CD4-positive, alpha-beta memory T cell (primary cell): ENCODE measurements around the gene SRMS. TPM values are rescaled to one million over a fixed set of nuclear protein-coding genes. Genes with fewer than 3 reads are reported as not detected.
A peak's percentile ranks its signal among the peaks of the same experiment; 100 is the strongest.

Source experiments
- CTCF ChIA-PET: fragments of 350-600 bp; sonication (Branson Sonifier 250); formaldehyde crosslinking; loops from one replicate; lab custom pipeline; 2021; ENCODE audit warnings: inconsistent platforms; ENCODE audit not compliant: partially characterized antibody; lab: Charles Lee
- POLR2A ChIA-PET: fragments of 350-600 bp; sonication (Branson Sonifier 250); formaldehyde crosslinking; loops from one replicate; lab custom pipeline; 2021; ENCODE audit not compliant: partially characterized antibody; lab: Charles Lee
- DNase-seq, 5 donors: peaks; one replicate each; pipeline versions ENCODE4 v3.0.0 to v3.0.0-alpha.2; 2020 to 2022; ENCODE audit warnings: mixed read lengths in 1 of 5
- H3K27ac ChIP-seq: one replicate; pipeline ENCODE4 v1.7.0; 2013; ENCODE audit warnings: low read depth, low read length
- H3K27me3 ChIP-seq: 2 replicates; pipeline ENCODE4 v1.7.0; 2013; ENCODE audit warnings: mild to moderate bottlenecking, low read length, moderate library complexity; ENCODE audit not compliant: insufficient read depth
- H3K36me3 ChIP-seq: 2 replicates; pipeline ENCODE4 v1.7.0; 2013; ENCODE audit warnings: mild to moderate bottlenecking, low read length, moderate library complexity; ENCODE audit not compliant: insufficient read depth
- H3K4me1 ChIP-seq: 2 replicates; pipeline ENCODE4 v1.7.0; 2013; ENCODE audit warnings: mild to moderate bottlenecking, low read length, moderate library complexity; ENCODE audit not compliant: insufficient read depth
- H3K4me3 ChIP-seq, 2 donors: one replicate each; pipeline ENCODE4 v1.7.0; 2013; ENCODE audit warnings: low read length in 2 of 2, mild to moderate bottlenecking in 1 of 2
- H3K9me3 ChIP-seq, 2 donors: one replicate each; pipeline ENCODE4 v1.7.0; 2013; ENCODE audit warnings: low read length in 2 of 2, control low read depth in 1 of 2; ENCODE audit not compliant: control insufficient read depth in 1 of 2
- H3K27ac Mint-ChIP-seq, 7 donors: one replicate each; pipeline ENCODE4 v1.8.0; 2020 to 2021; ENCODE audit warnings: mixed read lengths in 7 of 7, mild to moderate bottlenecking in 6 of 7, inconsistent platforms in 3 of 7, moderate library complexity in 3 of 7
- H3K27me3 Mint-ChIP-seq, 2 donors: one replicate each; pipeline ENCODE4 v1.8.0; 2020 to 2021; ENCODE audit warnings: mixed read lengths in 2 of 2
- H3K36me3 Mint-ChIP-seq, 2 donors: one replicate each; pipeline ENCODE4 v1.8.0; 2020 to 2021; ENCODE audit warnings: mixed read lengths in 2 of 2, inconsistent platforms in 1 of 2, mild to moderate bottlenecking in 1 of 2
- H3K4me1 Mint-ChIP-seq, 4 donors: one replicate each; pipeline ENCODE4 v1.8.0; 2020 to 2021; ENCODE audit warnings: mixed read lengths in 4 of 4, mild to moderate bottlenecking in 1 of 4
- H3K4me3 Mint-ChIP-seq, 8 donors: one replicate each; pipeline ENCODE4 v1.8.0; 2020 to 2021; ENCODE audit warnings: mixed read lengths in 8 of 8, mild to moderate bottlenecking in 7 of 8, moderate library complexity in 6 of 8, inconsistent platforms in 3 of 8
- H3K9me3 Mint-ChIP-seq, 8 donors: one replicate each; pipeline ENCODE4 v1.8.0; 2020 to 2021; ENCODE audit warnings: mixed read lengths in 8 of 8, mild to moderate bottlenecking in 5 of 8, inconsistent platforms in 3 of 8, moderate library complexity in 1 of 8
- intact Hi-C: fragments of 100-400 bp; cut with micrococcal nuclease; formaldehyde crosslinking; loops from one replicate; pipeline ENCODE4 v1.15.1; 2023
- polyA plus RNA-seq, 2 donors: library from polyadenylated mRNA; unstranded; fragments of 300-500 nt; fragmentation: Illumina TruSeq; gene quantifications; one replicate each; pipeline ENCODE4 v1.2.3, GENCODE V29; 2021
- total RNA-seq, 2 experiments: library from RNA; stranded (reverse); gene quantifications; one replicate each; pipeline ENCODE4 v1.2.3, GENCODE V29; 2021

SRMS gene
- total and polyA plus RNA-seq, 4 experiments from 2014 or later: not detected

DNA sequence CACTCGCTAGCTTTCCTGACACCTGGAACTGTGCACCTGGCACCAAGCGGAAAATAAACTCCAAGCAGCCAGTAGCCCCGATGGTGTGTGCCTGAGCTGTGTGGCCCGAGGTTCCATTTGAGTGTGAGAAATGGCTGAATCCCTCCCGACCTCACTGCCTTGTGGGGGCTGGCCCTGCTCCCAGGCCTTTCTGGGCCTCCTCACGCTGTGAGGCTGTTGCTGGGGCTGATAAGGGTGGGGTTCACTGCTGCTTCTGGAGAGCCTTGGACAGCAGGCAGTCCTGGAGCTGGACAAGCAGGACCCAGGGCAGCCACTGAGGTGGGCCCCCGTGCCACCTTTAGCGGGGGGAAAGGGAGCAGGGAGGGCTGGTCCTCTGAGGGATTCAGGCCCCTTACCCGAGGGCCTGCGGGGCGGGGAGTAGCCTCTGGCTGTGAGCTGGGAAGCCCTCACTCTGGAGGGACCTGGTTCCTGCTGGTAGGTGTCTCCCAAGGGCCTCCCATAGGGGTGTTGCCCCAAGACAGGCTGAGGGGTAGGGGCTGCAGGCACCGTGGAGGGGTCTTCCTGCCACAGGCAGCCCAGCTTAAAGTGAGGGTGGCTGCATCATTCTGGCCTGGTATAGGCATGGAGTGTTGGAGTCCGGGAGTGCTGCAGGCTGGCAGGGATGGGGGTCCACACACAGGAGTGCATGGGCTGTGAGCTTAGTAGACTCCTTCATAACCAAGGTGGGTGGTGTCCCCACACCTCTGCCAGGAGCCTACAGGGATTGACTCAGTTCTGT is 25.3 kb downstream of the SRMS start:
- Histone ChIP-seq H3K36me3 (peaks cover 13% of the 10 kb centered on the region), H3K4me1 (peaks cover 23% of the 10 kb centered on the region), H3K9me3 (peaks cover 0 to 3% of the 10 kb centered on the region in 2 donors), H3K27ac (no peak overlapping the region), H3K4me3 (no peak overlapping the region), H3K27me3 (no peaks in the 10 kb centered on the region)
- ChIA-PET POLR2A (interaction anchor here (1.1 to 6.9 kb wide), 6 partner anchors 15 to 557 kb away, joined by 4 to 84 read pairs (median 6); partner anchors contain the start of genes OPRL1, PTK6, RGS19 and TPD52L2), CTCF (interaction anchor here (2.4 to 5.1 kb wide), 2 partner anchors 16 to 26 kb away, joined by 8 to 21 read pairs; partner anchors contain the start of gene PTK6)
- H3K4me3 Mint-ChIP-seq: peak overlapping the region; percentile 56 to 70 (median 64)
- no peaks in the 10 kb centered on the region for H3K27me3 Mint-ChIP-seq
- intact Hi-C loops: no loop called here
- DNase-seq: no peak
- peak overlapping the region in 4 of 7 donors; percentile 27 to 81 (median 54) for H3K27ac Mint-ChIP-seq
- peaks cover 9% of the 10 kb centered on the region in 2 donors for H3K36me3 Mint-ChIP-seq
- H3K4me1 Mint-ChIP-seq: peaks cover 6 to 28% (median 11%) of the 10 kb centered on the region in 4 donors
- peaks cover 0 to 6% (median 0%) of the 10 kb centered on the region in 8 donors for H3K9me3 Mint-ChIP-seq

DNA sequence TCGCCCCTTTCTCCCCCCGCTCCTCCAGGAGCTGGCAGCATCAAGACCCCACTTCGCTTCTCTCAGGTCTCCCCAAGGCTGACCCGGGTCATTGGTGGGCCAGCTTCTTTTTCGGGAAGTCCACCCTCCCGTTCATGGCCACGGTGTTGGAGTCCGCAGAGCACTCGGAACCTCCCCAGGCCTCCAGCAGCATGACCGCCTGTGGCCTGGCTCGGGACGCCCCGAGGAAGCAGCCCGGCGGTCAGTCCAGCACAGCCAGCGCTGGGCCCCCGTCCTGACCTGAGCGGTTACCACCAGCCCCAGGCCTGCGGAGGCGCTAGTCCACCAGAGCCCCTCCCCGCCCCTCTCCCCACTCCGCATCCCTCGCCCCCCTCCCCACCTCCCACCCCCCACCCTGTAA is 25.9 kb downstream of the SRMS start:
- DNase-seq: no peak
- peak overlapping the region; percentile 8 to 84 (median 72) for H3K4me3 Mint-ChIP-seq
- peaks cover 13% of the 10 kb centered on the region for H3K36me3 ChIP-seq
- peaks cover 6 to 28% (median 11%) of the 10 kb centered on the region in 4 donors for H3K4me1 Mint-ChIP-seq
- peaks cover 23% of the 10 kb centered on the region for H3K4me1 ChIP-seq
- H3K27me3 ChIP-seq: no peaks in the 10 kb centered on the region
- POLR2A ChIA-PET: interaction anchor here (0.6 to 6.9 kb wide), 26 partner anchors 10 to 558 kb away, joined by 3 to 84 read pairs (median 7); partner anchors contain the start of genes ARFRP1, GMEB2, HELZ2 and LIME1
- H3K9me3 ChIP-seq: peaks cover 0 to 3% of the 10 kb centered on the region in 2 donors
- H3K36me3 Mint-ChIP-seq: peaks cover 9% of the 10 kb centered on the region in 2 donors
- H3K27me3 Mint-ChIP-seq: no peaks in the 10 kb centered on the region
- peak overlapping the region in 5 of 7 donors; percentile 55 to 79 (median 74) for H3K27ac Mint-ChIP-seq
- peaks cover 0 to 6% (median 0%) of the 10 kb centered on the region in 8 donors for H3K9me3 Mint-ChIP-seq
- H3K27ac ChIP-seq: peak overlapping the region; percentile 74
- intact Hi-C loops: no loop called here
- CTCF ChIA-PET: interaction anchor here (1.3 to 5.1 kb wide), 2 partner anchors 19 to 25 kb away, joined by 3 to 21 read pairs; no protein-coding TSS in a partner anchor
- peak overlapping the region; percentile 77 to 84 for H3K4me3 ChIP-seq

DNA sequence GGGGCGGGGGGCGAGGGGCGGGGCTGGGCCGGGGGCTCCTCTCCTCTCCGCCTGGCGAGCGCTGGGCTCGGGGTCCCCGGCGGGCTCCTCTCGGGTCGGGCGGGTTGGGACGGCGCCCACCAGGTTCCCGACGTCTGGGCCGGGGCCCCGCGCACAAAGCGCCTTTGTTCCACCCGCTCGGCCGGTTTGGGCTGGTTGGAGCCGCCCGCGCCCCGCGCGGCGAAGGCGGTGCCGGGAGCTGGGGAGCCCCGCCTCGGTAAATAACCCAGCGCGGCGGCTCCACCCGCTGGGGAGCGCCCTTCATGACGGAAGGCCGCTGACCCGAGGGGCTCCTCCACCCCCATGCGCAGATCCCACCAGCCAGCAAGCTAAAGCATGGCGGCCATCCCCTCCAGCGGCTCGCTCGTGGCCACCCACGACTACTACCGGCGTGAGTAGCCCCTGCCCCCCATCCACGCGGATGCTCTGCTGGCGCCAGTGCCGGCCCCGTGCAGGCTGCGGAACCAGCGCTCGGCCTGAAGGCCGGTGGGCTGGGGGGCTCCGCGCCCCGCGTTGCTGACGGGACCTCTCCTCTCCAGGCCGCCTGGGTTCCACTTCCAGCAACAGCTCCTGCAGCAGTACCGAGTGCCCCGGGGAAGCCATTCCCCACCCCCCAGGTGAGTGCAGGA is 26.5 kb downstream of the SRMS start:
- intact Hi-C loops: loop anchor here (1.0 kb wide), 4 partner anchors 17 to 344 kb away; partner anchors contain the start of gene TPD52L2
- Mint-ChIP-seq H3K4me1 (peaks cover 6 to 28% (median 11%) of the 10 kb centered on the region in 4 donors), H3K36me3 (peaks cover 9% of the 10 kb centered on the region in 2 donors)

DNA sequence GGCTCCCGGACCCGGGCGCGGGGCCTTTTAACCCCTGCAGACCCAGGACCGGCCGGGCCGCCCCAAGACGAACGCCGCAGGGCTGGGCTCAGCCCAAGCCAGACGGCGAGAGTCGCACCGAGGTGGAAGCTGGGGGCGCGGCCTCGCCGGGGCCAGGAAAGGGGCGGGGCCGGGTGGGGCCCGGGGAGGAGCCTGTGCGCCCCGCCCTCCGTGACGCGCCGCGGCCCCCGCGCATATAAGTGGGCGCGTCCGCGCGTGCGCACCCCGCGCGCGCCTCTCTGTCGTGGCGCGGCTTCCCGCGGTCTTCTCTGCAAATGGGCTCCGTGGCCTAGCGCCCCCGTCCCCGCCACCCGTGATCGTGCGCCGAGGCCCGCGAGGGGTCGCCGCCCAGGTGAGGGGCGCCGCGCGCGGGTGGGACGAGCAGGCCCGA is 27.0 kb downstream of the SRMS start, which contains the start of gene PPDPF:
Gene PPDPF, plus strand, starts transcription at position 262 of the 430 bp plus-strand sequence. CDS start 544 bp downstream, outside the sequence.
- Histone ChIP-seq H3K36me3 (peaks cover 13% of the 10 kb centered on the region), H3K4me3 (peak within 1 kb of the TSS; percentile 77 to 84), H3K27me3 (no peaks in the 10 kb centered on the region), H3K4me1 (peaks cover 23% of the 10 kb centered on the region), H3K9me3 (peaks cover 0 to 3% of the 10 kb centered on the region in 2 donors), H3K27ac (peak within 1 kb of the TSS; percentile 74)
- H3K36me3 Mint-ChIP-seq: peaks cover 9% of the 10 kb centered on the region in 2 donors
- DNase-seq: peak; percentile 80 to 89 (median 83)
- H3K27me3 Mint-ChIP-seq: no peaks in the 10 kb centered on the region
- POLR2A ChIA-PET: interaction anchor here (0.9 to 6.9 kb wide), 28 partner anchors 8 to 559 kb away, joined by 3 to 84 read pairs (median 6); partner anchors contain the start of genes GMEB2, HELZ2, LIME1 and OPRL1
- H3K27ac Mint-ChIP-seq: peak within 1 kb of the TSS; percentile 57 to 82 (median 74)
- intact Hi-C loops: loop anchor here (1.0 kb wide), 4 partner anchors 18 to 345 kb away; partner anchors contain the start of gene TPD52L2
- H3K9me3 Mint-ChIP-seq: peaks cover 0 to 7% (median 0%) of the 10 kb centered on the region in 8 donors
- peaks cover 6 to 28% (median 11%) of the 10 kb centered on the region in 4 donors for H3K4me1 Mint-ChIP-seq
- CTCF ChIA-PET: interaction anchor here (0.6 to 5.1 kb wide), 3 partner anchors 18 to 459 kb away, joined by 3 to 21 read pairs (median 3); partner anchors contain the start of gene SAMD10
- peak within 1 kb of the TSS; percentile 80 to 84 (median 82) for H3K4me3 Mint-ChIP-seq

More for the DNA sequence above, 26.5 kb downstream of the SRMS start:
- Mint-ChIP-seq H3K27me3 (no peaks in the 10 kb centered on the region), H3K4me3 (peak overlapping the region; percentile 70 to 84 (median 75)), H3K9me3 (peaks cover 0 to 6% (median 0%) of the 10 kb centered on the region in 8 donors), H3K27ac (peak overlapping the region in 5 of 7 donors; percentile 55 to 79 (median 74))
- peaks cover 0 to 3% of the 10 kb centered on the region in 2 donors for H3K9me3 ChIP-seq
- no peaks in the 10 kb centered on the region for H3K27me3 ChIP-seq
- H3K4me3 ChIP-seq: peak overlapping the region; percentile 77 to 84
- peak in 4 of 5 donors; percentile 72 to 77 (median 74) for DNase-seq
- ChIA-PET POLR2A (interaction anchor here (0.6 to 6.9 kb wide), 30 partner anchors 8 to 558 kb away, joined by 3 to 84 read pairs (median 6); partner anchors contain the start of genes ARFRP1, GMEB2, HELZ2 and LIME1), CTCF (interaction anchor here (0.6 to 5.1 kb wide), 3 partner anchors 19 to 459 kb away, joined by 3 to 21 read pairs (median 3); partner anchors contain the start of gene SAMD10)
- peaks cover 23% of the 10 kb centered on the region for H3K4me1 ChIP-seq
- peak overlapping the region; percentile 74 for H3K27ac ChIP-seq
- H3K36me3 ChIP-seq: peaks cover 13% of the 10 kb centered on the region

DNA sequence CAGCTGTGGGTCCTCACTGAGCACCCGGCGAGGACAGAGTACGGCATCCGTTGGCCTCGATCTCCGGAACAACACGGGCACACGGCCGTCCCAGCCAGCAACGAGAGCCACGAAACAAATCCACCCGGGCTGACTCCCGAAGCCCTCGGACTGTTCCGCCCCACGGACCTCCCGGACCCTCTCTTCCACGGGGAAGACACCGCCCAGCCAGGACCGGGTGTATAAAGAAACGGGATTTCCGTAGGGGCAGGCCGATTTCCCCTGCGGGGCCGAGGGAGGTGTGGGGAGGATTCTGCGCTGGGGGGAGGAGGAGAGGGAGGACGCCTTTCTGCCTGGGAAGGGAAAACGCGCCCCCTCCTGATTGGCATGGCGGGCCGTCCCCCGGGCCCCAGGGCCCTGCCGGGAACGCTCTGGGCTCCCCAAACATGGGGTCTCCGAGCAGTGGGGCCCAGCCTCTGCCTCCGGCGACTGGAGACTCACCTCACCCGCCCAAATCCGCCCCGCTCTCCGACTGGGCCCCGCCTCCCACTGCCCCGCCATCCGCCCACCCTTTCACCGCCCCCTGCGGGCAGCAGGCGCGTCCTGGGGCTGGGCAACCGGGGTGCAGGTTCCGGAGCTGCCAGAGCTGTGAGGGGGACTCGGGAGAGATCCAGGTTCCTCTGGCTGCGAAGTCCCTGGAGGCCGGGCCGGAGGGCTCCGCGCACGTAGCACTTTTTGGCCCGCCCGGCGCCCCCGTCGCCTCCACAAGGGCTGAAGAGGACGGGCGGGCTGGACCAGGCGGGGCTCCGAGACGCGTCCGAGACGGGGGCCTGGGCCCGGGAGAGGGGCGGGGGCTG is 27.7 kb downstream of the SRMS start:
- H3K9me3 ChIP-seq: peaks cover 0 to 3% of the 10 kb centered on the region in 2 donors
- Mint-ChIP-seq H3K4me1 (peaks cover 4 to 28% (median 11%) of the 10 kb centered on the region in 4 donors), H3K27ac (peak overlapping the region in 2 of 7 donors; percentile 22 to 80), H3K9me3 (peaks cover 0 to 13% (median 0%) of the 10 kb centered on the region in 8 donors), H3K27me3 (no peaks in the 10 kb centered on the region), H3K36me3 (peaks cover 7 to 9% of the 10 kb centered on the region in 2 donors), H3K4me3 (peak overlapping the region; percentile 67 to 83 (median 82))
- intact Hi-C loops: loop anchor here (1.0 kb wide), 4 partner anchors 18 to 345 kb away; partner anchors contain the start of gene TPD52L2
- peaks cover 23% of the 10 kb centered on the region for H3K4me1 ChIP-seq
- POLR2A ChIA-PET: interaction anchor here (1.0 to 6.9 kb wide), 19 partner anchors 9 to 558 kb away, joined by 3 to 84 read pairs (median 9); partner anchors contain the start of genes GMEB2, HELZ2, LIME1 and PTK6
- CTCF ChIA-PET: interaction anchor here (5.1 kb wide), 1 partner anchor 23 kb away, joined by 21 read pairs; no protein-coding TSS in a partner anchor
- H3K27me3 ChIP-seq: no peaks in the 10 kb centered on the region
- peak in 2 of 5 donors; percentile 64 to 76 for DNase-seq
- H3K4me3 ChIP-seq: peak overlapping the region; percentile 23 to 52
- peak overlapping the region; percentile 74 for H3K27ac ChIP-seq
- peaks cover 13% of the 10 kb centered on the region for H3K36me3 ChIP-seq
